ENCODE measurements around the gene PZP.

The PZP gene

GRCh38 chr12:9124383-9125031 lies 83.7 kb downstream of the PZP start:
- DNase-seq (ENCODE audit: low read depth, low spot score): no peak

GRCh38 chr12:9123781-9124382 lies 84.3 kb downstream of the PZP start:
- DNase-seq (ENCODE audit: low read depth, low spot score): no peak

- no peak for DNase-seq (ENCODE audit: low read depth, low spot score)
Observed at GRCh38 chr12:9122091-9122609, 86.0 kb downstream of the PZP start.

GRCh38 chr12:9120487-9121184 lies 87.6 kb downstream of the PZP start:
- DNase-seq (ENCODE audit: low read depth, low spot score): no peak

- DNase-seq (ENCODE audit: low read depth, low spot score): no peak
Observed at GRCh38 chr12:9118158-9118557, 90.0 kb downstream of the PZP start.

- DNase-seq (ENCODE audit: low read depth, low spot score): peak; percentile 5
Observed at GRCh38 chr12:9115731-9116559, 92.2 kb downstream of the PZP start, which contains the start of gene A2M. TSS of gene A2M (minus strand) at chr12:9115919. CDS start at chr12:9115849, 70 bp downstream.

GRCh38 chr12:9114946-9115345 lies 93.2 kb downstream of the PZP start:
- no peak for DNase-seq (ENCODE audit: low read depth, low spot score)

GRCh38 chr12:9113987-9114309 lies 94.2 kb downstream of the PZP start:
- DNase-seq (ENCODE audit: low read depth, low spot score): no peak

- DNase-seq (ENCODE audit: low read depth, low spot score): no peak
Observed at GRCh38 chr12:9113296-9113986, 94.8 kb downstream of the PZP start.

- DNase-seq (ENCODE audit: low read depth, low spot score): no peak
Observed at GRCh38 chr12:9112076-9112853, 95.9 kb downstream of the PZP start.

GRCh38 chr12:9111525-9111924 lies 96.7 kb downstream of the PZP start:
- no peak for DNase-seq (ENCODE audit: low read depth, low spot score)

- no peak for DNase-seq (ENCODE audit: low read depth, low spot score)
Observed at GRCh38 chr12:9109737-9110491, 98.3 kb downstream of the PZP start.

- DNase-seq (ENCODE audit: low read depth, low spot score): no peak
Observed at GRCh38 chr12:9109213-9109522, 99.0 kb downstream of the PZP start.

GRCh38 chr12:9108504-9109212 lies 99.5 kb downstream of the PZP start:
- no peak for DNase-seq (ENCODE audit: low read depth, low spot score)

- DNase-seq (ENCODE audit: low read depth, low spot score): no peak
Observed at GRCh38 chr12:9107542-9107873, 100.7 kb downstream of the PZP start.

GRCh38 chr12:9106610-9107541 lies 101.3 kb downstream of the PZP start:
- no peak for DNase-seq (ENCODE audit: low read depth, low spot score)

- DNase-seq (ENCODE audit: low read depth, low spot score): no peak
Observed at GRCh38 chr12:9106067-9106466, 102.1 kb downstream of the PZP start.

GRCh38 chr12:9104767-9105423 lies 103.3 kb downstream of the PZP start:
- DNase-seq (ENCODE audit: low read depth, low spot score): no peak

All from astrocyte of the hippocampus (primary cell).